ENCODE results near the gene FAXDC2.

The FAXDC2 gene

GRCh38 chr5:154801083-154801482, 49.3 kb downstream of the FAXDC2 start:
- Mint-ChIP-seq H3K27me3 (no peaks in the 10 kb centered on the region), H3K4me3 (no peak overlapping the region), H3K4me1 (peaks cover 34% of the 10 kb centered on the region), H3K27ac (peak overlapping the region in 1 of 2 donors; percentile 87), H3K9me3 (no peaks in the 10 kb centered on the region)
- no peak for ATAC-seq
- no peak for DNase-seq

- DNase-seq (no peak), ATAC-seq (no peak)
- no peaks in the 10 kb centered on the region for H3K27me3 Mint-ChIP-seq
- peaks cover 34% of the 10 kb centered on the region for H3K4me1 Mint-ChIP-seq
- H3K27ac Mint-ChIP-seq = no peak overlapping the region
- no peak overlapping the region for H3K4me3 Mint-ChIP-seq
- no peaks in the 10 kb centered on the region for H3K9me3 Mint-ChIP-seq
These were observed 49.8 kb downstream of the FAXDC2 start for GRCh38 chr5:154800582-154800981.

GRCh38 chr5:154797762-154798161, 52.6 kb downstream of the FAXDC2 start:
- ATAC-seq = no peak
- no peaks in the 10 kb centered on the region for H3K27me3 Mint-ChIP-seq
- no peak overlapping the region for H3K4me3 Mint-ChIP-seq
- no peak overlapping the region for H3K27ac Mint-ChIP-seq
- peaks cover 34% of the 10 kb centered on the region for H3K4me1 Mint-ChIP-seq
- no peak for DNase-seq
- H3K9me3 Mint-ChIP-seq = no peaks in the 10 kb centered on the region

GRCh38 chr5:154795235-154795596, 55.2 kb downstream of the FAXDC2 start:
- DNase-seq (no peak), ATAC-seq (no peak)
- no peak overlapping the region for H3K4me3 Mint-ChIP-seq
- no peaks in the 10 kb centered on the region for H3K9me3 Mint-ChIP-seq
- H3K4me1 Mint-ChIP-seq = peaks cover 36% of the 10 kb centered on the region
- no peaks in the 10 kb centered on the region for H3K27me3 Mint-ChIP-seq
- no peak overlapping the region for H3K27ac Mint-ChIP-seq

- no peaks in the 10 kb centered on the region for H3K9me3 Mint-ChIP-seq
- no peak overlapping the region for H3K27ac Mint-ChIP-seq
- DNase-seq (no peak), ATAC-seq (no peak)
- H3K4me3 Mint-ChIP-seq = no peak overlapping the region
- H3K4me1 Mint-ChIP-seq = peaks cover 35% of the 10 kb centered on the region
- no peaks in the 10 kb centered on the region for H3K27me3 Mint-ChIP-seq
These were observed 55.7 kb downstream of the FAXDC2 start for GRCh38 chr5:154794525-154795234.

GRCh38 chr5:154793599-154794524, 56.5 kb downstream of the FAXDC2 start:
- ATAC-seq (peak; percentile 43), DNase-seq (no peak)
- H3K4me1 Mint-ChIP-seq = peaks cover 27% of the 10 kb centered on the region
- H3K27me3 Mint-ChIP-seq = no peaks in the 10 kb centered on the region
- H3K27ac Mint-ChIP-seq = peak overlapping the region in 1 of 2 donors; percentile 20
- H3K4me3 Mint-ChIP-seq = no peak overlapping the region
- no peaks in the 10 kb centered on the region for H3K9me3 Mint-ChIP-seq

- Mint-ChIP-seq H3K4me1 (peaks cover 36% of the 10 kb centered on the region), H3K9me3 (no peaks in the 10 kb centered on the region), H3K4me3 (no peak overlapping the region), H3K27me3 (no peaks in the 10 kb centered on the region), H3K27ac (no peak overlapping the region)
- DNase-seq = no peak
- no peak for ATAC-seq
These were observed 58.9 kb downstream of the FAXDC2 start for GRCh38 chr5:154791535-154791934.

GRCh38 chr5:154788212-154788611, 62.2 kb downstream of the FAXDC2 start:
- ATAC-seq = no peak
- Mint-ChIP-seq H3K27me3 (no peaks in the 10 kb centered on the region), H3K27ac (peak overlapping the region; percentile 94 to 96), H3K4me1 (peaks cover 64% of the 10 kb centered on the region), H3K9me3 (no peaks in the 10 kb centered on the region), H3K4me3 (peak overlapping the region in 1 of 2 donors; percentile 11)
- DNase-seq = no peak

GRCh38 chr5:154786414-154786813, 64.0 kb downstream of the FAXDC2 start:
- H3K27ac Mint-ChIP-seq = peak overlapping the region; percentile 52 to 59
- H3K4me3 Mint-ChIP-seq = no peak overlapping the region
- H3K4me1 Mint-ChIP-seq = peaks cover 82% of the 10 kb centered on the region
- ATAC-seq = no peak
- no peak for DNase-seq
- H3K9me3 Mint-ChIP-seq = no peaks in the 10 kb centered on the region
- H3K27me3 Mint-ChIP-seq = no peaks in the 10 kb centered on the region

- Mint-ChIP-seq H3K27me3 (no peaks in the 10 kb centered on the region), H3K27ac (peak overlapping the region; percentile 74 to 91), H3K4me1 (peaks cover 89% of the 10 kb centered on the region), H3K9me3 (no peaks in the 10 kb centered on the region), H3K4me3 (no peak overlapping the region)
- no peak for ATAC-seq
- no peak for DNase-seq
These were observed 65.5 kb downstream of the FAXDC2 start for GRCh38 chr5:154784856-154785255.

GRCh38 chr5:154783774-154784460, 66.5 kb downstream of the FAXDC2 start:
- H3K27ac Mint-ChIP-seq = peak overlapping the region in 1 of 2 donors; percentile 91
- no peak overlapping the region for H3K4me3 Mint-ChIP-seq
- H3K9me3 Mint-ChIP-seq = no peaks in the 10 kb centered on the region
- H3K27me3 Mint-ChIP-seq = no peaks in the 10 kb centered on the region
- DNase-seq (no peak), ATAC-seq (peak; percentile 37)
- peaks cover 98% of the 10 kb centered on the region for H3K4me1 Mint-ChIP-seq

GRCh38 chr5:154782812-154783592, 67.4 kb downstream of the FAXDC2 start:
- no peaks in the 10 kb centered on the region for H3K9me3 Mint-ChIP-seq
- H3K27me3 Mint-ChIP-seq = no peaks in the 10 kb centered on the region
- H3K4me3 Mint-ChIP-seq = no peak overlapping the region
- ATAC-seq (no peak), DNase-seq (no peak)
- peak overlapping the region in 1 of 2 donors; percentile 59 for H3K27ac Mint-ChIP-seq
- H3K4me1 Mint-ChIP-seq = peaks cover 100% of the 10 kb centered on the region

GRCh38 chr5:154782326-154782725, 68.1 kb downstream of the FAXDC2 start:
- no peaks in the 10 kb centered on the region for H3K9me3 Mint-ChIP-seq
- DNase-seq (no peak), ATAC-seq (no peak)
- H3K27me3 Mint-ChIP-seq = no peaks in the 10 kb centered on the region
- no peak overlapping the region for H3K4me3 Mint-ChIP-seq
- peaks cover 98% of the 10 kb centered on the region for H3K4me1 Mint-ChIP-seq
- no peak overlapping the region for H3K27ac Mint-ChIP-seq

- no peak for DNase-seq
- Mint-ChIP-seq H3K27ac (peak overlapping the region; percentile 61 to 82), H3K27me3 (no peaks in the 10 kb centered on the region), H3K9me3 (no peaks in the 10 kb centered on the region), H3K4me3 (peak overlapping the region in 1 of 2 donors; percentile 9), H3K4me1 (peaks cover 88% of the 10 kb centered on the region)
- ATAC-seq = no peak
These were observed 70.3 kb downstream of the FAXDC2 start for GRCh38 chr5:154780128-154780527.

- H3K27ac Mint-ChIP-seq = peak overlapping the region in 1 of 2 donors; percentile 36
- ATAC-seq = peak; percentile 57
- no peaks in the 10 kb centered on the region for H3K9me3 Mint-ChIP-seq
These were observed 71.3 kb downstream of the FAXDC2 start for GRCh38 chr5:154779105-154779504.

More at GRCh38 chr5:154779105-154779504, 71.3 kb downstream of the FAXDC2 start:
- H3K4me1 Mint-ChIP-seq = peaks cover 88% of the 10 kb centered on the region
- H3K27me3 Mint-ChIP-seq = no peaks in the 10 kb centered on the region
- H3K4me3 Mint-ChIP-seq = peak overlapping the region in 1 of 2 donors; percentile 55
- DNase-seq = no peak
